ENCODE data around the gene TEAD4.

TEAD4 gene

GRCh38 chr12:3048540-3048939 lies 89.3 kb downstream of the TEAD4 start:
- no peak for DNase-seq (ENCODE audit: low read depth)

GRCh38 chr12:3049176-3049575 lies 90.0 kb downstream of the TEAD4 start:
- DNase-seq (ENCODE audit: low read depth): no peak

GRCh38 chr12:3049611-3050249 lies 90.5 kb downstream of the TEAD4 start:
- DNase-seq (ENCODE audit: low read depth): no peak

- DNase-seq (ENCODE audit: low read depth): no peak
Measured at GRCh38 chr12:3054374-3054773, 95.2 kb downstream of the TEAD4 start.

- DNase-seq (ENCODE audit: low read depth): no peak
Measured at GRCh38 chr12:3055026-3055703, 96.0 kb downstream of the TEAD4 start.

- no peak for DNase-seq (ENCODE audit: low read depth)
Measured at GRCh38 chr12:3055704-3056467, 96.7 kb downstream of the TEAD4 start.

GRCh38 chr12:3061059-3061458 lies 101.9 kb downstream of the TEAD4 start:
- DNase-seq (ENCODE audit: low read depth): peak; percentile 53

- DNase-seq (ENCODE audit: low read depth): no peak
Measured at GRCh38 chr12:3061501-3062215, 102.5 kb downstream of the TEAD4 start.

- DNase-seq (ENCODE audit: low read depth): no peak
Measured at GRCh38 chr12:3065300-3065699, 106.1 kb downstream of the TEAD4 start.

GRCh38 chr12:3065846-3066245 lies 106.6 kb downstream of the TEAD4 start:
- peak; percentile 20 for DNase-seq (ENCODE audit: low read depth)

- no peak for DNase-seq (ENCODE audit: low read depth)
Measured at GRCh38 chr12:3069714-3070113, 110.5 kb downstream of the TEAD4 start.

GRCh38 chr12:3071107-3071506 lies 111.9 kb downstream of the TEAD4 start:
- no peak for DNase-seq (ENCODE audit: low read depth)

- no peak for DNase-seq (ENCODE audit: low read depth)
Measured at GRCh38 chr12:3071710-3072109, 112.5 kb downstream of the TEAD4 start.

GRCh38 chr12:3073438-3074250 lies 114.4 kb downstream of the TEAD4 start:
- DNase-seq (ENCODE audit: low read depth): peak; percentile 83

- no peak for DNase-seq (ENCODE audit: low read depth)
Measured at GRCh38 chr12:3075315-3075714, 116.1 kb downstream of the TEAD4 start.

- DNase-seq (ENCODE audit: low read depth): peak; percentile 52
Measured at GRCh38 chr12:3076730-3077571, 117.8 kb downstream of the TEAD4 start, which contains the start of gene TSPAN9. TSPAN9 (plus strand) TSS chr12:3077379; CDS start chr12:3201194, 123,815 bp downstream.

- no peak for DNase-seq (ENCODE audit: low read depth)
Measured at GRCh38 chr12:3077572-3078081, 118.4 kb downstream of the TEAD4 start.

- no peak for DNase-seq (ENCODE audit: low read depth)
Measured at GRCh38 chr12:3078086-3078820, 119.1 kb downstream of the TEAD4 start.

GRCh38 chr12:3081091-3081490 lies 121.9 kb downstream of the TEAD4 start:
- DNase-seq (ENCODE audit: low read depth): no peak

- no peak for DNase-seq (ENCODE audit: low read depth)
Measured at GRCh38 chr12:3081886-3082285, 122.7 kb downstream of the TEAD4 start.

All from iris pigment epithelial cell (primary cell).